K562 (cell line): ENCODE measurements around the gene ARL14EPL.

Experiments used
- EGR1 ChIP-seq: fragments of 450-650 bp; conservative IDR thresholded peaks from 2 replicates; pipeline ENCODE4 v1.6.1; 2017; ENCODE audit warnings: mild to moderate bottlenecking
- POLR2A ChIP-seq: fragments of 450-650 bp; conservative IDR thresholded peaks from 2 replicates; pipeline ENCODE4 v1.6.1; 2016
- SIN3A ChIP-seq, 2 experiments: fragments of 150-350 bp in 1 of 2; IDR thresholded peaks; 2 replicates each; pipeline ENCODE4 v1.6.1; 2011 to 2016; ENCODE audit warnings: borderline replicate concordance in 2 of 2, low read depth in 2 of 2, low read length in 2 of 2, mild to moderate bottlenecking in 2 of 2, moderate library complexity in 2 of 2; ENCODE audit not compliant: control insufficient read depth in 1 of 2
- SP1 ChIP-seq: sonication (generic); formaldehyde crosslinking; IDR thresholded peaks from 2 replicates; pipeline ENCODE4 v1.8.1; 2022; ENCODE audit warnings: mild to moderate bottlenecking, missing genetic modification reagents
- TAL1 ChIP-seq: fragments of 450-650 bp; IDR thresholded peaks from 2 replicates; pipeline ENCODE4 v1.6.1; 2016; ENCODE audit warnings: mild to moderate bottlenecking
- ZBTB7A ChIP-seq: IDR thresholded peaks from 2 replicates; pipeline ENCODE4 v1.6.1; 2011; ENCODE audit warnings: low read depth, mild to moderate bottlenecking, low read length, moderate library complexity, borderline replicate concordance; ENCODE audit not compliant: control insufficient read depth
- TF ChIP-seq, protein P1 (sequence below): IDR thresholded peaks from 3 replicates; pipeline ENCODE4 v1.6.1; 2011; ENCODE audit warnings: borderline replicate concordance, mild to moderate bottlenecking; ENCODE audit not compliant: insufficient read length, insufficient read depth

DNA sequence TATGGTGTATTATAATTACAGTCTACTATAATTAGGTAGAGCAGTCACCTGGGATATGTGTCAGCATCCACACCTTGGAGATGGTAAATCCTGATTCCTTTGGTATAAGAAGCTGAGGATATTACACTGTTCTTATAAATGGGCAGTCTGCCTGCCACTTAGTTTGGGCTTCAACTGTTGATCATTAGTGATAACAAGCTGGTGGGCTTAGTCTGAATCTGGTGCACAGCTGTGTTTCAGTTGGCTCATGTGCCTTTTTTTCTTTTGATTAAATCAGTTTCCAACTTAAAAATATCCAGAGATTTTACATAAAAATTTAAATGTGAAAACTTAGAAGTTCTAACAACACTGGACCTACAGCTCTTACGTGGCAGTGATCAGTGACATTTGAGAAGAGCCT lies 48.8 kb upstream of the ARL14EPL start:
- TF ChIP-seq SIN3A (IDR thresholded peaks at IDR 0.05; ENCODE audit: borderline replicate concordance in 2 of 2, control insufficient read depth in 1 of 2, low read depth in 2 of 2, low read length in 2 of 2): no peak
- TF ChIP-seq EGR1: no peak
- TF ChIP-seq, protein P1, sequence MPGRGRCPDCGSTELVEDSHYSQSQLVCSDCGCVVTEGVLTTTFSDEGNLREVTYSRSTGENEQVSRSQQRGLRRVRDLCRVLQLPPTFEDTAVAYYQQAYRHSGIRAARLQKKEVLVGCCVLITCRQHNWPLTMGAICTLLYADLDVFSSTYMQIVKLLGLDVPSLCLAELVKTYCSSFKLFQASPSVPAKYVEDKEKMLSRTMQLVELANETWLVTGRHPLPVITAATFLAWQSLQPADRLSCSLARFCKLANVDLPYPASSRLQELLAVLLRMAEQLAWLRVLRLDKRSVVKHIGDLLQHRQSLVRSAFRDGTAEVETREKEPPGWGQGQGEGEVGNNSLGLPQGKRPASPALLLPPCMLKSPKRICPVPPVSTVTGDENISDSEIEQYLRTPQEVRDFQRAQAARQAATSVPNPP: no peak
- TF ChIP-seq TAL1: no peak
- no peak for TF ChIP-seq SP1 (CRISPR knock-in tag)
- TF ChIP-seq POLR2A: no peak
- no peak for TF ChIP-seq ZBTB7A
